Measurements from ENCODE around the gene NPHP4.

The NPHP4 gene

DNA sequence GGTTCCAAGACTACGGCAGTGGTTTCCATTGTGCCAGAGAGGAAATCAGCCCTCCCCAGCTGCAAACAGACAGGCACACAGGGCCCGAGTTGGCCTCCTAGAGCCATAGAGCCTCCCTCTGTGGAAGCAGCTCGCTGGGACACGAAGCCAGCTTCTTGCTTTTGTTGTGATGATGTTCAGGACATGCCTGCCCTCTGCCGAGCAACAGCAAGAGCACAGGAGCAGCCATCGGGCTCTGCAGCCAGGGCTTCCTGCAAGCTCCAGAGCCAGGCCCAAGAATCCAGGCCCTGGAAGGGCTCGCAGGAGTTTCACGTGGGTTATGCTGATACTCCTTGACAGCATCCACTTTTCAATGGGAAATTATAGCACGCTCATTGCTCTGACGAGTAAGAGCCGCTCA lies 18.5 kb downstream of the NPHP4 start:
- TF ChIP-seq, protein P1, sequence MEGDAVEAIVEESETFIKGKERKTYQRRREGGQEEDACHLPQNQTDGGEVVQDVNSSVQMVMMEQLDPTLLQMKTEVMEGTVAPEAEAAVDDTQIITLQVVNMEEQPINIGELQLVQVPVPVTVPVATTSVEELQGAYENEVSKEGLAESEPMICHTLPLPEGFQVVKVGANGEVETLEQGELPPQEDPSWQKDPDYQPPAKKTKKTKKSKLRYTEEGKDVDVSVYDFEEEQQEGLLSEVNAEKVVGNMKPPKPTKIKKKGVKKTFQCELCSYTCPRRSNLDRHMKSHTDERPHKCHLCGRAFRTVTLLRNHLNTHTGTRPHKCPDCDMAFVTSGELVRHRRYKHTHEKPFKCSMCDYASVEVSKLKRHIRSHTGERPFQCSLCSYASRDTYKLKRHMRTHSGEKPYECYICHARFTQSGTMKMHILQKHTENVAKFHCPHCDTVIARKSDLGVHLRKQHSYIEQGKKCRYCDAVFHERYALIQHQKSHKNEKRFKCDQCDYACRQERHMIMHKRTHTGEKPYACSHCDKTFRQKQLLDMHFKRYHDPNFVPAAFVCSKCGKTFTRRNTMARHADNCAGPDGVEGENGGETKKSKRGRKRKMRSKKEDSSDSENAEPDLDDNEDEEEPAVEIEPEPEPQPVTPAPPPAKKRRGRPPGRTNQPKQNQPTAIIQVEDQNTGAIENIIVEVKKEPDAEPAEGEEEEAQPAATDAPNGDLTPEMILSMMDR (IDR thresholded peaks at IDR 0.05; ENCODE audit: borderline replicate concordance, control extremely low read depth, extremely low read depth, insufficient read depth, missing control alignments) = no peak
- DNase-seq (ENCODE audit: low spot score) = no peak
- in situ Hi-C loops (cut with MboI; ENCODE audit: low sequenced_read_pairs, unreplicated experiment) = no loop called here

DNA sequence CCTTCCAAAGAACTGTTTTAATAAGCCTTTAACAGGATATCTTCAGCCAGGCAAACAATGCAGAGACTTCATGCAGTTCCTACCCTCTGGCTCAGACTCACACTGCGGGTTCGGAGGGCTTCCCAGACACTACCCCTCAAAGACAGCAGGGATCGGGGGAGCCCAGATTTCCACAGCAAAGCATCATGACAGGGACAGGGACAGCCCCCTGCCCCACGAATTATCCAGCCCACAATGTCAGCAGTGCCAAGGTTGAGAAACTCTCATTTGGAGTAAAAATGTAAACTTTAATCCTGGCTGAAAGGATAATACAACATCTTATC lies 20.1 kb downstream of the NPHP4 start:
- in situ Hi-C loops (cut with MboI; ENCODE audit: low sequenced_read_pairs, unreplicated experiment) = no loop called here
- no peak for DNase-seq (ENCODE audit: low spot score)
- TF ChIP-seq, protein P1 (IDR thresholded peaks at IDR 0.05; ENCODE audit: borderline replicate concordance, control extremely low read depth, extremely low read depth, insufficient read depth, missing control alignments) = no peak

DNA sequence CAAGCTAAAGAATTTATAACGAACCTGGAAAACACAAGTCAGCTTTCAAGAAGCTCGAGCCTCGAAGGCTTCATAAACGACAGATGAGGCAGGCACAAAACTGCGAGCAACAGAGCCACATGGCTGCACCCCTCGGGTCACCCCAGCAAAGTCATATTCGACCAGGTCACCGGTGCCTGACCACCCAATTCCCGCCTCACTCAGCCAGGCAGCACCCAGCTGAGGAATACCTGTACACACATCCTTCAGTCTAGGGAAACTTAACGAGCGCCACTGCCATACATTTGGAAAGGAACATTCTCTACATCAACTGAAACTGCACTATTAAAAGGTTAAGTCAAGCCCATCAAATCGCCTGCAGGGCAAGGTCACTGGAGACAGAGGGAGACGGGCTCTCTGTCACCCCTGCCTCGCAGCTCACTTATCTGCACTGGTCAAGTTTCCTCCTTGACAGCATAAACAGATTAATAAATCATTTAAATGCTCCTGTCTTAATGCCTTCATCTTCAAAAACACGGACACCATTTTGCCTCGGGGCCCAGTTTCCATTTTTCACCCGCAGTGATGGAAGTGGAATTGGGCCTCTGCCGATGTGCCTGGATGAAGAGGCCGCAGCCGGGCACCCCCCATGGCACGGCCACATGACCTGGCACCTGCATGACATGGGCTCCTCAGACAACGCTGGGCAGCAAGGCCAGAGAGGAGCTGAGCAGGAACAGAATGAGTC lies 20.6 kb downstream of the NPHP4 start:
- TF ChIP-seq, protein P1 (IDR thresholded peaks at IDR 0.05; ENCODE audit: borderline replicate concordance, control extremely low read depth, extremely low read depth, insufficient read depth, missing control alignments) = no peak
- in situ Hi-C loops (cut with MboI; ENCODE audit: low sequenced_read_pairs, unreplicated experiment) = no loop called here

DNA sequence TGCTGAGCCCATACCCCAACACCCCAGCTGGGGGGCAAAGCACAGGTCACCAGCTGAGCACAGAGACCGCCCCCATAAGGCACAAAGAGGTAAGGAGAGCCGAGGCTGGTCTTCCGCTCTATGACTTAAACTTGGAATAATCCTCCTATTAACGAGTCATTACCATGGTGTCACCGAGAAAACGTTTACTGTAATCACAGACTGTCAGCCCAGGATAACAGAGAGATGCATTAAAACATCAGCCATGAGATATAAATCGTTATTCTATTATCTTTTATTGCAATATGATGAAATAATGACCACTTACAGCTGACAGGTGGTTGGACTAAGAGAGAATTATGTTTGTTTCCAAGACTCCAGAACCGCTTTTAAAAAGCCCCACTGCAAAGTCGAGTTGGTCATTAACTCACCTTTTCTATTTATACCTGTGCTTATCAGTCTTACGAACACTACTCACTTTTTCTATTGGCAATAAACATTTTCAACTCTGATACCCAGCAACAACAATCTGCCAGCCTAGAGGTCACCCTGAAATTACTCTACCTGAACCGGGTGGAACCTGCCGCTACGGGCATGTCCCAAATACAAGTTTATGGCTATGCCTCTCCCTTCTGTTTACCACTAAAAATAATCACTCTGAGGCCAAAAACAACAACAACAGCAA lies 21.5 kb downstream of the NPHP4 start:
- no peak for DNase-seq (ENCODE audit: low spot score)
- in situ Hi-C loops (cut with MboI; ENCODE audit: low sequenced_read_pairs, unreplicated experiment) = no loop called here
- TF ChIP-seq, protein P1 (IDR thresholded peaks at IDR 0.05; ENCODE audit: borderline replicate concordance, control extremely low read depth, extremely low read depth, insufficient read depth, missing control alignments) = no peak

More for the DNA sequence above, 20.6 kb downstream of the NPHP4 start:
- no peak for DNase-seq (ENCODE audit: low spot score)

DNA sequence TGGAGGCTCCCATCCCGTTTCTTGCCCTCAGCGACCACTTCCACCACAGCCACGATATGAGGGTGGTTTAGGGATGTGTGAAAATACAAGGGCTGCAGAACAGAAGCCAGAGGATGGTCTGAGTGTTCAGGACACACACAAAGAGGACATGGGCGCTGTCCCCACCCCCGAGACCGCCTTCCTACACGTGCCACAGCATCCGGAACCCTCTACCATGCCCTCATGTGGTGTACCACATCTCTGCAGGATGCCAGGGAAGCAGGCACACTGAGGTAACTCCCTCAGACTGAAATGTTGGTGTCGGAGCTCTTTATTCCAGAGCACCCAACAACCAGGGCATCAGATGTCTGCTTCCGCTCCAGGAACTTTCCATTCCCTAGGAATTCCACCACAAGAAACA lies 23.1 kb downstream of the NPHP4 start:
- TF ChIP-seq, protein P1 (IDR thresholded peaks at IDR 0.05; ENCODE audit: borderline replicate concordance, control extremely low read depth, extremely low read depth, insufficient read depth, missing control alignments) = no peak
- DNase-seq (ENCODE audit: low spot score) = no peak
- in situ Hi-C loops (cut with MboI; ENCODE audit: low sequenced_read_pairs, unreplicated experiment) = no loop called here

DNA sequence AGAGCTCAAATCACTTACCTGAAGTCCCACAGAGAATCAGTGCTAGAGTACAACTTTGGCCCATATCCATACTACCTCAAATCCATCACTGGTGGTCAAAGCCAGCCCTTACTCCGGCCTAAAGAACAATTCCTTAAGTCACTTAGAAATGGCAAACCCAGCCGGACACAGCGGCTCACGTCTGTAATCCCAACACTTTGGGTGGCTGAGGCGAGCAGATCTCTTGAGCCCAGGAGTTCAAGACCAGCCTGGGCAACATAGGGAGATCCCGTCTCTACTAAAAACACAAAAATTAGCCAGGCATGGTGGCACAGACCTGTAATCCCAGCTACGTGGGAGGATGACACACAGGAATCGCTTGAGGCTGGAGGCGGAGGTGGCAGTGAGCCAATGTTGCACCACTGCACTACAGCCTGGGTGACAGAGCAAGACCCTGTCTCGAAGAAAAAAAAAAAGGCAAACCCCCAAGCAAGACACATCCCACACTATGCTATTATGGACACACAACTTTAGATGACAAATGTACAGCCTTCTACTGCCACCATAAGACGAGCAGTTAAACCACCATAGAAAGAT lies 24.0 kb downstream of the NPHP4 start:
- no peak for DNase-seq (ENCODE audit: low spot score)
- TF ChIP-seq, protein P1 (IDR thresholded peaks at IDR 0.05; ENCODE audit: borderline replicate concordance, control extremely low read depth, extremely low read depth, insufficient read depth, missing control alignments) = no peak
- in situ Hi-C loops (cut with MboI; ENCODE audit: low sequenced_read_pairs, unreplicated experiment) = no loop called here
